ENCODE results near the gene HSD11B2.

Gene HSD11B2

DNA sequence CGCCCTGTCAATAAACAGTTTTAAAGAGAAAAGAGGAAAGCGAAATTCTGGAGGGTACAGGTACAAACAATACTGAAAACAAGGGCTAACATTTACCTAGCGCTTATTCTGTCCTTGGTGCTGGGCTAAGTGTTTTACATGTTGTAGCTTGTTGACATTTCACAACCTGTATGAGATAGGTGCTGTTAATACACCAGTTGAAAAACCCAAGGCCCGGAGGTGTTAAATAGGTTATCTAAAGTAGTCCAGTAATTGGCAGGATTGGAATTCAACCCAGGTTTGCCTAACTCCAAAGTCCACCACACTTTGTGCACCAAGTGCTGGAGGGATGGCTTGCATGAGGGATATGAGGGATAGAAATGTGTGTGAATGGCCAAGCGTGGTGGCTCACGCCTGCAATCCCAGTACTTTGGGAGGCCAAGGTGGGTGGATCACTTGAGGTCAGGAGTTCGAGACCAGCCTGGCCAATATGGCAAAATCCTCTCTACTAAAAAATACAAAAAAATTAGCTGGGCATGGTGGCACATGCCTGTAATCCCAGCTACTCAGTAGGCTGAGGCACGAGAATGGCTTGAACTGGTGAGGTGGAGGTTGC, 47.1 kb downstream of the HSD11B2 start:
- no peak for DNase-seq (ENCODE audit: low read depth)

DNA sequence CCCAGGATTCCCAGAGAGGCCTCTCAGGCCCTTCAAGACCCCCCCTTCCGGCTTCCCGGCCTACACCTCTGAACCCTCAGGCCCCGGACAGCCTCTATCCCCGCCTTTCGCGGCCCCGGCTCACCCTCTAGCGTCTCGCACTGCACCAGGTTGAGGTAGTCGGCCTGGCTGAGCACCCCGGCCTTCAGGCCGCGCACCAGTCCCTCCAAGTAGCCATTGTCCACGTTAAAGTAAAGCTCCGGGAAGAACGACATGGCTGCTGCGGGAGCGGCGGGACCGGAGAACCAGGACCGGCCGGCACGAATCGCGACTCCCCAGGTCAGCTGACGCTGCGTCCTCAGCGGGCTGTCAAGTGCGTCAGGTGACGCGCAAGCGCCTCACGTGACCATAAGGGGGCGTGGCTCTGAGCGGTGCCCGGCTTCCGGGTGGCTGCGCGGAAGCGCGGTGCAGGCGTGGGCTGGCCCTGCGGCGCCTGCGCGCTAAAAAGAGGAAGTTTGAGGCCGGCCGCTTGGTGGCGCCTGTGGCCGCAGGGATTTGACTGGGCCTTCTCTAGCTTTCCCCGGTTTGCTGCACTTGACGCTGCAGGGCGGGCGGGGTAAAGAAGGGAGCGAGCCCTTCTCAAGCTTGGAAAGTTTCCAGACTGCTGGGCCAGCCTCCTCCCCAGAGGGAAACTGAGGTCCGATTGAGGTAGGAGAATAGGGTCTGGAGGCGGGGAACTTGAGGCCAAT, 50.1 kb downstream of the HSD11B2 start, which contains the start of gene ATP6V0D1:
ATP6V0D1 (minus strand) TSS at position 325 of the 728 bp plus-strand sequence; CDS start at position 254, 71 bp downstream.
- peak; percentile 98 for DNase-seq (ENCODE audit: low read depth)

DNA sequence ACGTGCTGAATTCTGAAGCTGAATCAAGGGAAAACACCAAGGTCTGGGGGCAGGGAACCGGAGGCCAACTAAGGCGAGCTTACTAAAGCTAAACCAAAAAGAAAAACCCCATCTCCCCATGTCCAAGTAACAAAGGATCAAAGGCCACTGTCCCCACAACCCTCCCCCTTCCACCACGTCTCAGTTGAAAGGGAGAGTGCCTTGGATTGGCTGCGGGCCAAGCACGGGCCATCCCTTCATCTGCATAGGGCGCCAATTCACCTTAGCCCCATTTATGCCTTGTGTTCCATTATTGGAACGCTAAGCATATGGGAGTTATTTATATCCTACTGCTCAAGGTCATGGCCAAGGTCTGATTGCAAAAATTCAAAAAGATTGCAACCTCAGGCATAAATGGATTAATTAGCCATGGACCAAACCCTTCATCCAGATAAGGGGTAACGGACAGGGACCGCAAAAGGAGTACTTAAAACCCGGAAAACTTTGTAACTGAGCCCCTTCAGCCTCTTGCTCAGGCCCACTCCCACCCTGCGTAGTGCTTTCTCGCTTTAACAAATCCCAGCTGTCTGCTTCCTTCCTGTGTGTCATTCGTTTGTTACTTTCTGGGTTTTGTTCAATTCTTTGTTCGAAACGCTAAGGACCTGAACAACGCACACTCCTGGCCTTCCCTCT, 50.8 kb downstream of the HSD11B2 start:
- peak; percentile 26 for DNase-seq (ENCODE audit: low read depth)

DNA sequence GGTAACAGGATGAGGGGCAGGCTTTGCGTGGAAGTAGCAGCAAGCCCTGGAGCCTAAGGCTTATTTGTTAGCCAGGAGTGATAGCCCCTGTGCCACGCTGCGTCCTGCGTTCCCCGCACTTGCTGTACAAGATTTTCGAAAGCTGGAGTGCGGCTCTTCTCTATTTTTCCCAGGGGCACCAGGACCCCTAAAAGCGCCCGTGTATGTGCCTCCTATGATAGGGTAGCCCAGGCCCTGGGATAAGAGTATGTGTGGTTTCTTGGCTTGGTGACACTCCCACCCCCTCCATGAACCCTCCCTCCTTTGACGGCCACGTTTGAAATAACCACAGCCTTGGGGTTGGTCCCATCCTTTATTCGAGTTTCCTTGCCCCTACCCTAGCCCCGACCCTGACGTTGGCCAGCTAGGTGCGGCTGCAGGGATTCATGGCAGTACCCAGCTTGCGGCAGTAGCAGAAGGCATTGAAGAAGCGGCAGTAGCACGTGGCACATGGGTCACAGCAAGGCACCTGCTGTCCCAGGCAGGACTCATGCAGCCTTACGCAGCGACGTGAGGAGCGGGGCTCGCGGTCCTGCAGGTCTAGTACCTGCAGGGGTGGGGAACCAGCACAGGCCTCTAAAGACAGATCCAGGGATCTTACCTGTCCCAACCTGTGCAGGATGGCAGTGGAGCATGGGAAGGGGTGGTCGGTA, 51.5 kb downstream of the HSD11B2 start:
- no peak for DNase-seq (ENCODE audit: low read depth)

DNA sequence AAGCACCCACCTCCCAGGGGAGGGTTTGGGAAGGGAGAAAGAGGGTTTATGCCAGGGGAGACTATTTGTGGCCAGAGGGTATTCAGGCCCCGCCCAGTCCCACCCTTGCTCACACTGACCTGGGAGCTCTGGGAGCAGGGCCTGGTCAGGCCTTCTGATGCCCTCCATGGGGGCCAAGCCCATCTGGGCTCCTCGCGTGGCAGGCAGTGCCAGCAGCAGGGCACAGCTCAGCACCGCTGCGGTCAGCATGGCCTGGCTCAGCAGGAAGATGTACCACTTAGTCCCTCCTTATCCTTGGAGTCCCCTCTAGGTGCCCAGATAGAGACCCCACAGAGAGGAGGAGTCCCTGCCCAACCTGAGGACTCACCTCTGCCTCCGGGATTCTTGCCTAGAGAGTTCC, 52.2 kb downstream of the HSD11B2 start, which contains the start of gene AGRP:
AGRP (minus strand) TSS at position 398 of the 400 bp plus-strand sequence; CDS start at position 249, 149 bp downstream.
- DNase-seq (ENCODE audit: low read depth) = no peak

DNA sequence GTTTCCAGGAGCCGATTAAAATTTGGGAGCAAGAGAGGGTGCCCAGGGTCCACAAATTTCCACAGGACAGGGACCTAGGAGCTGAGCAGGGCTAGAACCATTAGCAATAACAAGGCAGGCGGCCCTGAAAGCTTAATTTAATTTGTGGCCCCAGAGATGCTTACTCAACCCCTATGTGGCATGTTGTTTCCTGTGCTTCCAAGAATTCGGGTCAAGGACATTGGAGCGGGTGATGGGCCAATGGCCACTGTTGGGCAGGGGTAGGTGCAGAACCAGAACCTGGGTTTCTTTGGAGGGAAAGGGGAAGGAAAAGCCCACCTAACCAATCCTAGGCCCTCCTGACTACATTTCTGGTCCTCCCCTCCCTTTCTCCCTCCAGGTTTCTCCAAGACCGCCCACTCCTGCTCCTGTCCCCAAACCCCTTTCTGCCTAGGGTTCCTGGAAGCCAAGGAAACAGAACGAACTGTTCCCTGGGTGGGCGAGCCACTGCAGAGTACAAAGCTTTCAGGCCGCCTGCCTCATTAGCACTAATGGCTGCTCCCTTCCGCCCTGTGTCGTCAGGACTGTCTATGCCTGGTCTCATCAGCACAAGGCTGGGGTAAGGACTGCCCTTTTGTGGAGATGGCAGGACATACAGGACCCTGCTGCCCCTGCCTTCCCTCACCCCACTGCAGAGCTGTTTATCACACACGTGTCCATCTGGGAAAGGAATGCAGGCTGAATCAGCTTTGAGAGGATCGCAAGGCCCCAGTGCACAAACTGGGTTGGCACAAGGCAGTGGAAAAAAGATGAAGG, 53.0 kb downstream of the HSD11B2 start:
- DNase-seq (ENCODE audit: low read depth) = no peak

DNA sequence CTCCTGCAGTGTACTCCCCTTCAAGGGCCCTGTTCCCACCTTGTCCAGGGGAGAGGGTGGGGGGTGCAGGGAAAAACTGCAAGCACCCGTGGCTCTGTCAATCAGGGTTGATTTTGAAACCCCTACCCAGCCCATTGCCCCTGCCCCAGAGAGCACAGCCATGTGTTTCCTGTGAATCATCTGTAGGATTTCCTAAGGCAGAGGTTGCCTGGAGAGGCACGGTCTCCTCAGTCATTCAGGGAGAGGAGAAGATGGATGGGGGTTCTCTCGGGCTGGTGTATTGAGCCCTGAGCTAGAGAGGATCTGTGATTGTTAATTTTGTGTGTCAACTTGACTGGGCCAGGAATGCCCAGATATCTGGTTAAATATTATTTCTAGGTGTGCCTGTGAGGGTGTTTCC, 55.9 kb downstream of the HSD11B2 start:
- no peak for DNase-seq (ENCODE audit: low read depth)

Measured in stimulated activated CD8-positive, alpha-beta memory T cell treated with anti-CD3 and anti-CD28 coated beads, Interleukin-4, amount 100 ng/mL, for 24 hours (primary cell).